T-helper 1 cell treated with Interleukin-12 subunit alpha and Interleukin-12 subunit beta and Interleukin-4 antibody, amounts not matched to agents 30 ng/mL and 1 ng/mL, for 36 hours (primary cell): ENCODE measurements around the gene RIBC1. TPM values are rescaled to one million over a fixed set of nuclear protein-coding genes. Genes with fewer than 3 reads are reported as not detected.

Source experiments
- intact Hi-C: fragments of 100-400 bp; cut with micrococcal nuclease; formaldehyde crosslinking; loops from one replicate; pipeline ENCODE4 v1.15.1; 2024
- total RNA-seq: library from RNA; stranded (reverse); gene quantifications from 2 replicates; pipeline ENCODE4 v1.2.3, GENCODE V29; 2022

RIBC1 gene
- total RNA-seq, result 0.54 and 0.59 TPM in 2 replicates

GRCh38 chrX:53422861-53423306 is at the start of gene RIBC1:
Gene RIBC1, plus strand, starts transcription at chrX:53422873. Its CDS starts 3,404 bp downstream, at chrX:53426277.
- intact Hi-C loops, result loop anchor here (1.0 to 5.0 kb wide), 8 partner anchors 11 to 1216 kb away; partner anchors contain the start of genes HSD17B10, KDM5C, PHF8 and TSPYL2

- intact Hi-C loops, result no loop called here
Measured at GRCh38 chrX:53373307-53373706, 49.4 kb upstream of the RIBC1 start.

GRCh38 chrX:53374222-53374820 is 48.4 kb upstream of the RIBC1 start:
- intact Hi-C loops, result no loop called here

GRCh38 chrX:53374923-53375322 is 47.8 kb upstream of the RIBC1 start:
- intact Hi-C loops, result no loop called here

GRCh38 chrX:53376888-53377287 is 45.8 kb upstream of the RIBC1 start:
- intact Hi-C loops, result no loop called here

GRCh38 chrX:53377464-53377863 is 45.2 kb upstream of the RIBC1 start:
- intact Hi-C loops, result no loop called here

GRCh38 chrX:53379008-53379710 is 43.5 kb upstream of the RIBC1 start:
- intact Hi-C loops, result no loop called here

GRCh38 chrX:53379747-53380146 is 42.9 kb upstream of the RIBC1 start:
- intact Hi-C loops, result no loop called here

- intact Hi-C loops, result no loop called here
Measured at GRCh38 chrX:53383376-53384076, 39.1 kb upstream of the RIBC1 start.

- intact Hi-C loops, result loop anchor here (10.0 kb wide), 1 partner anchor 159 kb away; no protein-coding TSS in a partner anchor
Measured at GRCh38 chrX:53395605-53396298, 26.9 kb upstream of the RIBC1 start.

GRCh38 chrX:53398216-53398615 is 24.5 kb upstream of the RIBC1 start:
- intact Hi-C loops, result loop anchor here (10.0 kb wide), 1 partner anchor 157 kb away; no protein-coding TSS in a partner anchor

GRCh38 chrX:53403535-53403934 is 19.1 kb upstream of the RIBC1 start:
- intact Hi-C loops, result no loop called here

GRCh38 chrX:53412446-53412845 is 10.2 kb upstream of the RIBC1 start:
- intact Hi-C loops, result no loop called here

GRCh38 chrX:53420351-53420750 is 2.3 kb upstream of the RIBC1 start:
- intact Hi-C loops, result loop anchor here (5.0 kb wide), 1 partner anchor 423 kb away; no protein-coding TSS in a partner anchor

GRCh38 chrX:53421125-53421524 is 1.5 kb upstream of the RIBC1 start:
- intact Hi-C loops, result loop anchor here (5.0 kb wide), 1 partner anchor 424 kb away; no protein-coding TSS in a partner anchor

GRCh38 chrX:53421772-53422085 is 944 bp upstream of the RIBC1 start:
- intact Hi-C loops, result loop anchor here (1.0 to 5.0 kb wide), 8 partner anchors 13 to 1218 kb away; partner anchors contain the start of genes HSD17B10, KDM5C, PHF8 and TSPYL2

- intact Hi-C loops, result loop anchor here (1.0 to 5.0 kb wide), 8 partner anchors 12 to 1217 kb away; partner anchors contain the start of genes HSD17B10, KDM5C, PHF8 and TSPYL2
Measured at GRCh38 chrX:53422086-53422860, 400 bp upstream of the RIBC1 start, which contains the start of gene SMC1A. Gene SMC1A, minus strand, starts transcription at chrX:53422654. Its CDS starts 54 bp downstream, at chrX:53422600.

- intact Hi-C loops, result loop anchor here (10.0 kb wide), 2 partner anchors 1015 to 1375 kb away; partner anchors contain the start of genes MAGED2 and TSR2
Measured at GRCh38 chrX:53429755-53430154, 7.1 kb downstream of the RIBC1 start.

GRCh38 chrX:53430231-53430630 is 7.6 kb downstream of the RIBC1 start:
- intact Hi-C loops, result loop anchor here (10.0 kb wide), 2 partner anchors 1015 to 1375 kb away; partner anchors contain the start of genes MAGED2 and TSR2
